OCI-LY3 (cell line): ENCODE results near the gene PRKRA.

Source experiments
- CTCF ChIP-seq: fragments of 200-600, 300-600 bp; sonication (generic); IDR thresholded peaks from 2 replicates; pipeline ENCODE4 v1.5.1; 2014; ENCODE audit warnings: antibody characterized with exemption, low read length, low read depth
- EZH2phosphoT487 ChIP-seq: fragments of 200-600 bp; shearing (Covaris generic); IDR thresholded peaks from 2 replicates; pipeline ENCODE4 v1.6.1; 2018; ENCODE audit warnings: antibody characterized with exemption, mixed run types, low read depth

GRCh38 chr2:178403671-178404306 is 47.2 kb downstream of the PRKRA start:
- TF ChIP-seq CTCF (no peak), EZH2phosphoT487 (no peak)
